ENCODE data around the gene RAB4B. TPM values are rescaled to one million over a fixed set of nuclear protein-coding genes. Genes with fewer than 3 reads are reported as not detected.

The RAB4B gene
- total and polyA plus RNA-seq, 2 of the 13 experiments (the other 11 are each of a cell fraction or from before 2014, with no cell fraction given): 3.3 to 5.4 TPM

DNA sequence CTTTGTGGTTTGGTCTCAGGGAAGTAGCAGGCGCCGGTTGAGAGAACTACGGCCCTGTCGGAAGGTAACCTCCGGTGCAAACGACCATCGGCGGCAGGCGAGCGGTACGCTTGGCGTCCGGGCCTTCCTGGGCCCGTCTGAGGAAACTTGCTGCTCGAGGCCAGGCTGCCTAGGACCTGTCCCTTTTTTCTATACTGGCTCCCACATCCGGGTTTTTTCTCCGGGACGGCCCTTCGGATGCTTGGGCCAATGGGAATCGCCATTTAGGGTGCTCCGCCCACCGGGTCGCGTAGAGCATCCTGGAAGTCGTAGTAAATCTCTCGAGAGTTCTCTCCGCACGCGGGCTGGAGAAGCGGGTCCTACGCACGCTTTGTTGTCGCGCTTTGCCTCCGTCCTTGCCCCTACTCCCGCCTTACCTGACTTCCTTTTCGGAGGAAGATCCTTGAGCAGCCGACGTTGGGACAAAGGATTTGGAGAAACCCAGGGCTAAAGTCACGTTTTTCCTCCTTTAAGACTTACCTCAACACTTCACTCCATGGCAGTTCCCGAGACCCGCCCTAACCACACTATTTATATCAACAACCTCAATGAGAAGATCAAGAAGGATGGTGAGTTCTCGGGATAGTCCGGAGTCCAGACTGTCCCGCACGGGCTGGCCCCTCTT, 27.0 kb upstream of the RAB4B start, which contains the start of gene SNRPA (continued):
- TF ChIP-seq, protein P1, sequence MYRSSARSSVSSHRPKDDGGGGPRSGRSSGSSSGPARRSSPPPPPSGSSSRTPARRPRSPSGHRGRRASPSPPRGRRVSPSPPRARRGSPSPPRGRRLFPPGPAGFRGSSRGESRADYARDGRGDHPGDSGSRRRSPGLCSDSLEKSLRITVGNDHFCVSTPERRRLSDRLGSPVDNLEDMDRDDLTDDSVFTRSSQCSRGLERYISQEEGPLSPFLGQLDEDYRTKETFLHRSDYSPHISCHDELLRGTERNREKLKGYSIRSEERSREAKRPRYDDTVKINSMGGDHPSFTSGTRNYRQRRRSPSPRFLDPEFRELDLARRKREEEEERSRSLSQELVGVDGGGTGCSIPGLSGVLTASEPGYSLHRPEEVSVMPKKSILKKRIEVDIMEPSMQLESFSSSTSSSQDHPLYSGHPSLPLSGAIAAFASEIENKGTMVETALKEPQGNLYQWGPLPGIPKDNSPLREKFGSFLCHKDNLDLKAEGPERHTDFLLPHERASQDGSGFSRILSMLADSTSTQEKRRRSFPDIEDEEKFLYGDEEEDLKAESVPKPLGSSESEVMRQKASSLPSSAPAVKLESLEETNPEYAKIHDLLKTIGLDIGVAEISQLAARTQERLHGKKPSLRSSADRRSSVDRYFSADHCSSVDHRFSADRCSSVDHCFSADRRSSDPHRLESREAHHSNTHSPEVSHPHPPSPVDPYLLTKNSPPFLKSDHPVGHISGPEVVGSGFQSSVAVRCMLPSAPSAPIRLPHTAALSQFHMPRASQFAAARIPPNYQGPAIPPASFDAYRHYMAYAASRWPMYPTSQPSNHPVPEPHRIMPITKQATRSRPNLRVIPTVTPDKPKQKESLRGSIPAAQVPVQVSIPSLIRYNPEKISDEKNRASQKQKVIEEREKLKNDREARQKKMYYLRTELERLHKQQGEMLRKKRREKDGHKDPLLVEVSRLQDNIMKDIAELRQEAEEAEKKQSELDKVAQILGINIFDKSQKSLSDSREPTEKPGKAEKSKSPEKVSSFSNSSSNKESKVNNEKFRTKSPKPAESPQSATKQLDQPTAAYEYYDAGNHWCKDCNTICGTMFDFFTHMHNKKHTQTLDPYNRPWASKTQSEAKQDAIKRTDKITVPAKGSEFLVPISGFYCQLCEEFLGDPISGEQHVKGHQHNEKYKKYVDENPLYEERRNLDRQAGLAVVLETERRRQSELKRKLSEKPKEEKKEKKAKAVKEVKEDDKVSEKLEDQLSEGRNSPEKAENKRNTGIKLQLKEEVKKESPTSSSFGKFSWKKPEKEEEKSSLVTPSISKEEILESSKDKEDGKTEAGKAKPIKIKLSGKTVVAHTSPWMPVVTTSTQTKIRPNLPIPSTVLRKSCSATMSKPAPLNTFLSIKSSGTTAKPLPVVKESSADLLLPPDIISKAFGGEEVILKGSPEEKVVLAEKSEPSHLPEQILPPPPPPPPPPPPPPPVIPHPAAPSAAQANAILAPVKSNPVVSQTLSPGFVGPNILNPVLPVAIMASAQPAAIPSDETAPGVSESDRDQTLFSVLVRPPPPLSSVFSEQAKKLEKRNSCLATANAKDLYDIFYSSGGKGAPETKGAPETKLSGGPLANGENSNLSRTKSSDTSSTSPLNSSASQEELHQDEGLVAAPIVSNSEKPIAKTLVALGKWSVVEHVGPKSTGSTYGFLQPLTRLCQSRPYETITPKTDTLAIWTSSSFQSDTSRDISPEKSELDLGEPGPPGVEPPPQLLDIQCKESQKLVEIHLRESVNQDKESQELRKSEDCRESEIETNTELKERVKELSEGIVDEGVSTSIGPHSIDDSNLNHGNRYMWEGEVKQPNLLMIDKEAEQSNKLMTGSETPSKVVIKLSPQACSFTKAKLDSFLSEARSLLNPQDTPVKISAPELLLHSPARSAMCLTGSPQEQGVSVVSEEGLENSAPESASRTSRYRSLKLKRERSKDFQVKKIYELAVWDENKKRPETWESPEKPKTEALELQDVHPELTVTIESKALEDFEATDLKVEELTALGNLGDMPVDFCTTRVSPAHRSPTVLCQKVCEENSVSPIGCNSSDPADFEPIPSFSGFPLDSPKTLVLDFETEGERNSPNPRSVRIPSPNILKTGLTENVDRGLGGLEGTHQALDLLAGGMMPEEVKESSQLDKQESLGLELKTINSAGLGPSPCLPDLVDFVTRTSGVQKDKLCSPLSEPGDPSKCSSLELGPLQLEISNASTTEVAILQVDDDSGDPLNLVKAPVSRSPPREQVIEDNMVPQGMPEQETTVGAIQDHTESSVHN (CRISPR knock-in tag; IDR thresholded peaks at IDR 0.05): 0 out of 2 replicates have a peak, but pooled peaks have one; percentile 17
- TF ChIP-seq ZNF564 (CRISPR knock-in tag; IDR thresholded peaks at IDR 0.05) (no peak), ZNF354B (CRISPR knock-in tag; IDR thresholded peaks at IDR 0.05) (no peak), HES4 (CRISPR knock-in tag; IDR thresholded peaks at IDR 0.05; ENCODE audit: borderline replicate concordance) (no peak), SRSF9 (IDR thresholded peaks at IDR 0.05; ENCODE audit: borderline replicate concordance, insufficient read depth, low read depth, low read length, poor library complexity, severe bottlenecking) (no peak), RFXAP (CRISPR knock-in tag; IDR thresholded peaks at IDR 0.05; ENCODE audit: borderline replicate concordance) (peak; percentile 54), ATAD3A (CRISPR knock-in tag; IDR thresholded peaks at IDR 0.05) (no peak), ASH2L (IDR thresholded peaks at IDR 0.05; ENCODE audit: insufficient read length, low read depth, low read length) (no peak), ZNF292 (CRISPR knock-in tag; IDR thresholded peaks at IDR 0.05; ENCODE audit: borderline replicate concordance, low read depth) (no peak)
- TF ChIP-seq, protein P2, sequence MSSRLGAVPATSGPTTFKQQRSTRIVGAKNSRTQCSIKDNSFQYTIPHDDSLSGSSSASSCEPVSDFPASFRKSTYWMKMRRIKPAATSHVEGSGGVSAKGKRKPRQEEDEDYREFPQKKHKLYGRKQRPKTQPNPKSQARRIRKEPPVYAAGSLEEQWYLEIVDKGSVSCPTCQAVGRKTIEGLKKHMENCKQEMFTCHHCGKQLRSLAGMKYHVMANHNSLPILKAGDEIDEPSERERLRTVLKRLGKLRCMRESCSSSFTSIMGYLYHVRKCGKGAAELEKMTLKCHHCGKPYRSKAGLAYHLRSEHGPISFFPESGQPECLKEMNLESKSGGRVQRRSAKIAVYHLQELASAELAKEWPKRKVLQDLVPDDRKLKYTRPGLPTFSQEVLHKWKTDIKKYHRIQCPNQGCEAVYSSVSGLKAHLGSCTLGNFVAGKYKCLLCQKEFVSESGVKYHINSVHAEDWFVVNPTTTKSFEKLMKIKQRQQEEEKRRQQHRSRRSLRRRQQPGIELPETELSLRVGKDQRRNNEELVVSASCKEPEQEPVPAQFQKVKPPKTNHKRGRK (CRISPR knock-in tag; IDR thresholded peaks at IDR 0.05): no peak
- TF ChIP-seq, protein P3, sequence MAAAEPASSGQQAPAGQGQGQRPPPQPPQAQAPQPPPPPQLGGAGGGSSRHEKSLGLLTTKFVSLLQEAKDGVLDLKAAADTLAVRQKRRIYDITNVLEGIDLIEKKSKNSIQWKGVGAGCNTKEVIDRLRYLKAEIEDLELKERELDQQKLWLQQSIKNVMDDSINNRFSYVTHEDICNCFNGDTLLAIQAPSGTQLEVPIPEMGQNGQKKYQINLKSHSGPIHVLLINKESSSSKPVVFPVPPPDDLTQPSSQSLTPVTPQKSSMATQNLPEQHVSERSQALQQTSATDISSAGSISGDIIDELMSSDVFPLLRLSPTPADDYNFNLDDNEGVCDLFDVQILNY (CRISPR knock-in tag; conservative IDR thresholded peaks at IDR 0.05): no peak; the same call in none of the 2 replicates
